SU-DHL-6 (cell line): ENCODE measurements around the gene RGL1.

Experiments used
- EZH2phosphoT487 ChIP-seq: fragments of 200-600 bp; sonication (generic), shearing (Covaris generic); conservative IDR thresholded peaks from 2 replicates; pipeline ENCODE4 v1.6.1; 2018; ENCODE audit warnings: mild to moderate bottlenecking, antibody characterized with exemption, low read length, moderate library complexity, mixed read lengths
- TF ChIP-seq, protein P1 (sequence below): fragments of 200-600 bp; sonication (generic); IDR thresholded peaks from one replicate; pipeline ENCODE4 v1.5.1; 2017; ENCODE audit warnings: antibody characterized with exemption, mild to moderate bottlenecking, low read length, moderate library complexity; ENCODE audit not compliant: insufficient read depth, poor library complexity, severe bottlenecking

DNA sequence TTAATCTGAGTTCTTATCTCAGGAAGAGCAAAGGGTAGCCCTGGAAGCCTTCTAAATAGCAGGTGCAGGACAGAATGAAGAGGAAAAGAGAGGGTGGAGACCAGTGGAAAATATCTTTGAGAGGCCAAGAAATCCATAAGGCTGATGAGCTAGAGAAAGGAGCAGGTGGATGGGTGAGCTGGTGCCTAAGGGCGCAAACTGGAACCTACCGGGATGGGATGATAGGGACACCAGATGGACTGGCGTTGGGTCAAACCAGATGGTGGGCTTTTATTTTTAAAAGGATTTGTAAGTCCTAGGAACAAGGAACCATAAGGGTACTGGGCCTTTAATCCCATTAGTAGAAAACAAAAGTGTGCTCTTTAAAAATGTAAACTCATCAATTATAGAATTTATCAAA, 59.7 kb downstream of the RGL1 start:
- TF ChIP-seq, protein P1, sequence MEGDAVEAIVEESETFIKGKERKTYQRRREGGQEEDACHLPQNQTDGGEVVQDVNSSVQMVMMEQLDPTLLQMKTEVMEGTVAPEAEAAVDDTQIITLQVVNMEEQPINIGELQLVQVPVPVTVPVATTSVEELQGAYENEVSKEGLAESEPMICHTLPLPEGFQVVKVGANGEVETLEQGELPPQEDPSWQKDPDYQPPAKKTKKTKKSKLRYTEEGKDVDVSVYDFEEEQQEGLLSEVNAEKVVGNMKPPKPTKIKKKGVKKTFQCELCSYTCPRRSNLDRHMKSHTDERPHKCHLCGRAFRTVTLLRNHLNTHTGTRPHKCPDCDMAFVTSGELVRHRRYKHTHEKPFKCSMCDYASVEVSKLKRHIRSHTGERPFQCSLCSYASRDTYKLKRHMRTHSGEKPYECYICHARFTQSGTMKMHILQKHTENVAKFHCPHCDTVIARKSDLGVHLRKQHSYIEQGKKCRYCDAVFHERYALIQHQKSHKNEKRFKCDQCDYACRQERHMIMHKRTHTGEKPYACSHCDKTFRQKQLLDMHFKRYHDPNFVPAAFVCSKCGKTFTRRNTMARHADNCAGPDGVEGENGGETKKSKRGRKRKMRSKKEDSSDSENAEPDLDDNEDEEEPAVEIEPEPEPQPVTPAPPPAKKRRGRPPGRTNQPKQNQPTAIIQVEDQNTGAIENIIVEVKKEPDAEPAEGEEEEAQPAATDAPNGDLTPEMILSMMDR = no peak
- no peak for TF ChIP-seq EZH2phosphoT487
